HFF-Myc (cell line): ENCODE results near the gene CCSAP.

ENCODE experiments used
- DNase-seq: peaks from one replicate; pipeline ENCODE4 v3.0.0-alpha.2; 2011; ENCODE audit warnings: low read depth; ENCODE audit errors: extremely low read depth
- H3K4me3 ChIP-seq: replicated peaks from 2 replicates; pipeline ENCODE4 v1.5.1; 2011; ENCODE audit warnings: low read depth, mild to moderate bottlenecking, control low read depth, low read length
- CTCF ChIP-seq: IDR thresholded peaks from 2 replicates; pipeline ENCODE4 v1.5.1; 2012; ENCODE audit warnings: mild to moderate bottlenecking, low read depth, low read length, control low read depth; ENCODE audit errors: missing control alignments

The CCSAP gene

GRCh38 chr1:229284887-229285286, 58.0 kb downstream of the CCSAP start:
- no peak for DNase-seq
- H3K4me3 ChIP-seq, result no peak overlapping the region
- TF ChIP-seq CTCF, result no peak

- no peak overlapping the region for H3K4me3 ChIP-seq
- no peak for TF ChIP-seq CTCF
- DNase-seq, result no peak
These were observed 59.6 kb downstream of the CCSAP start for GRCh38 chr1:229283183-229283611.

- no peak for TF ChIP-seq CTCF
- DNase-seq, result no peak
- H3K4me3 ChIP-seq, result no peak overlapping the region
These were observed 60.5 kb downstream of the CCSAP start for GRCh38 chr1:229282295-229282823.

- no peak for DNase-seq
- no peak for TF ChIP-seq CTCF
- H3K4me3 ChIP-seq, result no peak overlapping the region
These were observed 61.4 kb downstream of the CCSAP start for GRCh38 chr1:229281339-229281926.

- DNase-seq, result no peak
- no peak for TF ChIP-seq CTCF
- no peak overlapping the region for H3K4me3 ChIP-seq
These were observed 61.9 kb downstream of the CCSAP start for GRCh38 chr1:229280921-229281320.

- no peak overlapping the region for H3K4me3 ChIP-seq
- no peak for DNase-seq
- TF ChIP-seq CTCF, result no peak
These were observed 62.6 kb downstream of the CCSAP start for GRCh38 chr1:229280037-229280828.
